H9 (cell line): Measurements from ENCODE around the gene ADAM11. TPM values are rescaled to one million over a fixed set of nuclear protein-coding genes. Genes with fewer than 3 reads are reported as not detected.

Source experiments
- DNase-seq: peaks from one replicate; pipeline ENCODE4 v3.0.0-alpha.2; 2017
- H2AFZ ChIP-seq: one replicate; pipeline ENCODE4 v1.6.1; 2013; ENCODE audit warnings: mild to moderate bottlenecking, low read length, control low read depth, moderate library complexity
- H2AK5ac ChIP-seq: 2 replicates; pipeline ENCODE4 v1.6.1; 2013; ENCODE audit warnings: low read length, control low read depth, mixed read lengths; ENCODE audit not compliant: insufficient read length
- H2BK120ac ChIP-seq: one replicate; pipeline ENCODE4 v1.6.1; 2013; ENCODE audit warnings: low read depth, mild to moderate bottlenecking, low read length, control low read depth, inconsistent platforms; ENCODE audit not compliant: poor library complexity, severe bottlenecking
- H2BK12ac ChIP-seq: 2 replicates; pipeline ENCODE4 v1.6.1; 2013; ENCODE audit warnings: low read length, control low read depth, mixed read lengths, low read depth; ENCODE audit not compliant: insufficient read length
- H2BK15ac ChIP-seq: 2 replicates; pipeline ENCODE4 v1.6.1; 2013; ENCODE audit warnings: low read depth, low read length, control low read depth
- H2BK20ac ChIP-seq: one replicate; pipeline ENCODE4 v1.6.1; 2013; ENCODE audit warnings: low read depth, mild to moderate bottlenecking, low read length, control low read depth, inconsistent platforms; ENCODE audit not compliant: poor library complexity, severe bottlenecking
- H2BK5ac ChIP-seq: 2 replicates; pipeline ENCODE4 v1.6.1; 2013; ENCODE audit warnings: low read length, control low read depth, mixed read lengths; ENCODE audit not compliant: insufficient read length
- H3K14ac ChIP-seq: 2 replicates; pipeline ENCODE4 v1.6.1; 2013; ENCODE audit warnings: low read length, control low read depth; ENCODE audit not compliant: insufficient read depth
- H3K18ac ChIP-seq: 2 replicates; pipeline ENCODE4 v1.6.1; 2013; ENCODE audit warnings: low read depth, mild to moderate bottlenecking, mixed read lengths, low read length, control low read depth; ENCODE audit not compliant: insufficient read length
- H3K23ac ChIP-seq: 2 replicates; pipeline ENCODE4 v1.6.1; 2013; ENCODE audit warnings: low read length, control low read depth, mixed read lengths, low read depth; ENCODE audit not compliant: insufficient read length
- H3K23me2 ChIP-seq: 2 replicates; pipeline ENCODE4 v1.6.1; 2013; ENCODE audit warnings: low read depth, mild to moderate bottlenecking, mixed read lengths, low read length, control low read depth; ENCODE audit not compliant: insufficient read length, poor library complexity, severe bottlenecking
- H3K27ac ChIP-seq: 2 replicates; pipeline ENCODE4 v1.5.1; 2013; ENCODE audit warnings: low read length, control low read depth, mixed read lengths, low read depth; ENCODE audit not compliant: insufficient read length
- H3K27me3 ChIP-seq: 2 replicates; pipeline ENCODE4 v1.6.1; 2013; ENCODE audit warnings: low read length, control low read depth, inconsistent platforms; ENCODE audit not compliant: insufficient read depth
- H3K4ac ChIP-seq: 2 replicates; pipeline ENCODE4 v1.6.1; 2013; ENCODE audit warnings: low read depth, mild to moderate bottlenecking, control low read depth, inconsistent platforms, low read length, moderate library complexity
- H3K4me1 ChIP-seq: 2 replicates; pipeline ENCODE4 v1.6.1; 2013; ENCODE audit warnings: low read length, control low read depth, inconsistent platforms; ENCODE audit not compliant: insufficient read depth
- H3K4me2 ChIP-seq: 2 replicates; pipeline ENCODE4 v1.6.1; 2013; ENCODE audit warnings: low read length, control low read depth, mixed read lengths; ENCODE audit not compliant: insufficient read length, insufficient read depth
- H3K56ac ChIP-seq: 2 replicates; pipeline ENCODE4 v1.6.1; 2013; ENCODE audit warnings: low read depth, mild to moderate bottlenecking, mixed read lengths, low read length, control low read depth; ENCODE audit not compliant: insufficient read length
- H3K79me1 ChIP-seq: 2 replicates; pipeline ENCODE4 v1.6.1; 2013; ENCODE audit warnings: low read depth, mild to moderate bottlenecking, moderate library complexity, low read length, control low read depth, inconsistent platforms; ENCODE audit not compliant: insufficient read depth, poor library complexity, severe bottlenecking
- H3K79me2 ChIP-seq: 2 replicates; pipeline ENCODE4 v1.6.1; 2013; ENCODE audit warnings: low read length, control low read depth, inconsistent platforms; ENCODE audit not compliant: insufficient read depth
- H3K9ac ChIP-seq: 2 replicates; pipeline ENCODE4 v1.6.1; 2013; ENCODE audit warnings: low read length, control low read depth, mixed read lengths; ENCODE audit not compliant: insufficient read length; ENCODE audit errors: extremely low read depth
- H3K9me3 ChIP-seq: one replicate; pipeline ENCODE4 v1.6.1; 2013; ENCODE audit warnings: low read depth, low read length, inconsistent platforms; ENCODE audit not compliant: control insufficient read depth
- H3T11ph ChIP-seq: one replicate; pipeline ENCODE4 v1.6.1; 2013; ENCODE audit warnings: mild to moderate bottlenecking, low read length, control low read depth, inconsistent platforms
- H4K20me1 ChIP-seq: one replicate; pipeline ENCODE4 v1.6.1; 2013; ENCODE audit not compliant: control insufficient read depth, insufficient read length, insufficient read depth
- H4K5ac ChIP-seq: 2 replicates; pipeline ENCODE4 v1.6.1; 2013; ENCODE audit warnings: low read depth, mild to moderate bottlenecking, mixed read lengths, low read length, control low read depth; ENCODE audit not compliant: insufficient read length
- H4K8ac ChIP-seq: replicated peaks from 2 replicates; pipeline ENCODE4 v1.6.1; 2013; ENCODE audit warnings: low read length, control low read depth, mixed read lengths, low read depth; ENCODE audit not compliant: insufficient read length
- H4K91ac ChIP-seq: 2 replicates; pipeline ENCODE4 v1.6.1; 2013; ENCODE audit warnings: low read depth, mild to moderate bottlenecking, moderate library complexity, mixed read lengths, low read length, control low read depth; ENCODE audit not compliant: insufficient read length
- H3K27ac Mint-ChIP-seq, 3 experiments: 2 replicates in 2 of 3; 3 replicates in 1 of 3; pipeline ENCODE4 v1.8.0; 2020 to 2021; ENCODE audit warnings: mixed read lengths in 3 of 3, mild to moderate bottlenecking in 1 of 3, moderate library complexity in 1 of 3
- H3K27me3 Mint-ChIP-seq: 2 replicates; pipeline ENCODE4 v1.8.0; 2021; ENCODE audit warnings: low read depth, mild to moderate bottlenecking, moderate library complexity, mixed read lengths
- H3K36me3 Mint-ChIP-seq, 3 experiments: 2 replicates in 2 of 3; 3 replicates in 1 of 3; pipeline ENCODE4 v1.8.0; 2020 to 2021; ENCODE audit warnings: low read depth in 3 of 3, mixed read lengths in 3 of 3; ENCODE audit not compliant: insufficient read depth in 1 of 3
- H3K4me1 Mint-ChIP-seq, 2 experiments: 2 replicates each; pipeline ENCODE4 v1.8.0; 2020; ENCODE audit warnings: mixed read lengths in 2 of 2
- H3K4me3 Mint-ChIP-seq, 2 experiments: 2 replicates in 1 of 2; 3 replicates in 1 of 2; pipeline ENCODE4 v1.8.0; 2020 to 2021; ENCODE audit warnings: mild to moderate bottlenecking in 2 of 2, mixed read lengths in 2 of 2, moderate library complexity in 1 of 2
- H3K9me3 Mint-ChIP-seq, 2 experiments: 2 replicates in 1 of 2; 3 replicates in 1 of 2; pipeline ENCODE4 v1.8.0; 2020; ENCODE audit warnings: mild to moderate bottlenecking in 2 of 2, mixed read lengths in 2 of 2, moderate library complexity in 1 of 2
- CTCF ChIP-seq: fragments of 200-600 bp; sonication (generic); conservative IDR thresholded peaks from 3 replicates; pipeline ENCODE4 v1.8.0; 2021; ENCODE audit warnings: antibody characterized with exemption, mild to moderate bottlenecking
- WGBS: extraction: QIAGEN DNeasy Blood & Tissue Kit; methylation state at CpG from one replicate; pipeline ENCODE4 v1.1.7; 2013; ENCODE audit warnings: missing lambda C conversion rate, low lambda C conversion rate, mixed read lengths; ENCODE audit not compliant: insufficient read length; ENCODE audit errors: extremely low coverage; 5-methylcytosine and 5-hydroxymethylcytosine counted together
- total RNA-seq: library from RNA; stranded (reverse); gene quantifications from 2 replicates; pipeline ENCODE4 v1.2.1, GENCODE V29; 2021

The ADAM11 gene
- total RNA-seq, 1 experiment from 2014 or later = 4.6 TPM

- Mint-ChIP-seq H3K4me3 (peak overlapping the region; percentile 83 to 97), H3K4me1 (peaks cover 27 to 42% of the 10 kb centered on the region in 2 experiments), H3K36me3 (peaks cover 0 to 10% (median 3%) of the 10 kb centered on the region in 3 experiments; a peak in 2 of 7 replicates), H3K27me3 (peaks cover 3% of the 10 kb centered on the region), H3K9me3 (peaks cover 0 to 7% of the 10 kb centered on the region in 2 experiments; a peak in 3 of 5 replicates), H3K27ac (peak overlapping the region; percentile 78 to 96 (median 78))
- no peak for DNase-seq
- no peaks in the 10 kb centered on the region; the same call in 1 of the 2 replicates for H3K4me1 ChIP-seq
- H2BK5ac ChIP-seq = no peak overlapping the region
- no peak overlapping the region for H4K8ac ChIP-seq
- no peak overlapping the region for H2BK15ac ChIP-seq
- no peaks in the 10 kb centered on the region for H3K9me3 ChIP-seq
- no peaks in the 10 kb centered on the region for H4K20me1 ChIP-seq
- peaks cover 42% of the 10 kb centered on the region; the same call in 1 of the 2 replicates for H3K79me2 ChIP-seq
- no peak overlapping the region for H3K23ac ChIP-seq
- H3K4me2 ChIP-seq = peak overlapping the region; percentile 81
- H3T11ph ChIP-seq = no peak overlapping the region
- H3K4ac ChIP-seq = no peak overlapping the region; the same call in 1 of the 2 replicates
- H2BK12ac ChIP-seq = no peak overlapping the region
- peak overlapping the region; percentile 90 for H3K9ac ChIP-seq
- no peak overlapping the region for H2AK5ac ChIP-seq
- no peak overlapping the region for H4K91ac ChIP-seq
- H3K18ac ChIP-seq = peak overlapping the region; percentile 58
- WGBS = no CpG with 5 or more reads among the region's 21 CpGs
- H4K5ac ChIP-seq = no peak overlapping the region
- H2AFZ ChIP-seq = no peak overlapping the region
- peak overlapping the region; percentile 30; the same call in 1 of the 2 replicates for H3K14ac ChIP-seq
- TF ChIP-seq CTCF = no peak
- no peak overlapping the region for H3K27ac ChIP-seq
- no peaks in the 10 kb centered on the region for H3K27me3 ChIP-seq
- H2BK20ac ChIP-seq = no peak overlapping the region
- H2BK120ac ChIP-seq = no peak overlapping the region
- peaks cover 8% of the 10 kb centered on the region for H3K23me2 ChIP-seq
- H3K79me1 ChIP-seq = peaks cover 3% of the 10 kb centered on the region
- H3K56ac ChIP-seq = no peak overlapping the region
Measured at GRCh38 chr17:44828919-44829522, 70.2 kb downstream of the ADAM11 start.
